Suppressor macrophage treated with lipopolysaccharide for 1 hour (primary cell): ENCODE results near the gene PDE8A.

ENCODE experiments used
- DNase-seq, 3 donors: peaks; one replicate each; pipeline ENCODE4 v3.0.0-alpha.2; 2020 to 2022

PDE8A gene

GRCh38 chr15:84962955-84963354 is 18.7 kb upstream of the PDE8A start:
- no peak for DNase-seq

GRCh38 chr15:84967380-84967779 is 14.3 kb upstream of the PDE8A start:
- peak; percentile 41 to 55 (median 44) for DNase-seq

DNA sequence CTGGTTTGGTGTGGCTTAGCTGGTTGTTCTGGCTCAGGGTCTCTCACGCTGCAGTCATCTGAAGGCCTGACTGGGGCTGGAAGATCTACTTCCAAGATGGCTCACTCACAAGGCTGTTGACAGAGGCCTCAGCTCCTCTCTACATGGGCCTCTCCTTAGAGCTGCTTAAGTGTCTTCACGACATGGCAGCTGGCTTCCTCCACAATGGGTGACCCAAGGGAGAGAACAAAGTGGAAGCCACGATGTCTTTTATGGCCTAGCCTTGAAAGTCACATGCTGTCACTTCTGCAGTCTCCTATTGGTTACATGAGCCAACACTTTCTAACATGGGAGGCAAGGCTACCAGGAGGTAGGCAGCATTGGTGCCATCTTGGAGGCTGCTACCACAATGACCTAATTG is 13.4 kb upstream of the PDE8A start:
- DNase-seq = no peak

- no peak for DNase-seq
These were observed 12.4 kb upstream of the PDE8A start for GRCh38 chr15:84969257-84969656.

DNA sequence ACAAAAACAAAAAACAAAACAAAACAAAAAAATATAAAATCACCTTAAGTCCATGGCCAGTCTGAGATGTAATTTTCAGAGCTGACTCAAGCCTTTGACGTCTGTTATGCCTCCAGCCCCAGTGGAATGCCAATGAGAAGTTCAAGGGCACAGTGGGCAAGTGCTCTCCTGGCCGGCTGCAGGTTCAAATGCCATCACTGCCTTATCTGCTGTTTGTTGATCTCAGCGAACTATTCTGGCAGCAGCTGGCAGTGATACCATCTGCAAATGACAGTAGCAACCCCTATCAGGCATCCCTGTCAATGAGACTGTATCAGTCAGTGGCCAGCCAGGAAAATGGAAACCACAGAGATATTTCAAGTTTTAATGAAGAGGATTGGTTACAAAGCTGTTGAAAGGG is 10.8 kb upstream of the PDE8A start:
- no peak for DNase-seq

DNA sequence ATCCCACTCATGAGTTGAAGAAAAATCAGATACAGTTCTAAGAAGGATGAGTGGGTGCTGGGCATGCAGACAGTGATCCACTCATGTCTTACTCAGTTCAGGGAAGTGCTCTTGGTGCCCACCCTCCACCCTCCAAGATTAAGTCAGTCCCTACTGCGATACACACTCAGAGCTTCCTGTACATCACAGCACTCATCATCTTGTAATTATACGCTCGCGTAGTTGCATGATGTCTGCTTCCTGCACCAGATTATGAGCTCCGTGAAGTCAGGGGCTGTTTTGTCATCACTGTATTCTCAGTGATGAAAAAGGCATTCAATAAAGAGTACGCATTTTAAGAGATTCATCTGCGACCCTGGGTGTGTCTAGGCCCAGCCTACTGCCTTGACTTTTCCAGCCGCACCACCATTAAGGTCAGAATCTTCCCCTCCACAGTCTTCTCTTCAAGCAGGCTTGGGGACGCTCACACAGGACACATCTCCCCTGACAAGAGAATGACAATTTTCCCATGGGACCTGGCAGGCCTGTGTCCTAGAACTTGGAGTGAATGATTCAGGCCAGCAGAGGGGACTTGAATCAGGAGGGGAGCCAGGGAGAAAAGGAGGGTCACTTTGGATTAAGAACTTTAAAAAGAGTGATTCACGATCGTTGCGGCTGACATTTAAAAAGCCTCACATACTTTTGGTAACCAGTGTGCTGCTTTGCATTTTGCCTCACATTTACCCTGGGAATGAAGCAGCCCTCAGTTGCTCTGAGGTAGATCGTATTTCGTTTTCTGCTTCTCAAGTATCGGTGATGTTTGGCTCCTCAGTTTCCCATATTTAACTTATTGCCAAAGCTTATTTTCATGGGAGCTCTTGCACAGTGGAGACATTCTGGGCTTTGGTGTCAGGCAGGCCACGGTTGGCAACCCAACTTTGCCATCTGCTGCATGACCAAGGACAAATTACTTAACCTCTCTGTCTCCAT is 7.9 kb upstream of the PDE8A start:
- DNase-seq = peak in 1 of 3 donors; percentile 39

DNA sequence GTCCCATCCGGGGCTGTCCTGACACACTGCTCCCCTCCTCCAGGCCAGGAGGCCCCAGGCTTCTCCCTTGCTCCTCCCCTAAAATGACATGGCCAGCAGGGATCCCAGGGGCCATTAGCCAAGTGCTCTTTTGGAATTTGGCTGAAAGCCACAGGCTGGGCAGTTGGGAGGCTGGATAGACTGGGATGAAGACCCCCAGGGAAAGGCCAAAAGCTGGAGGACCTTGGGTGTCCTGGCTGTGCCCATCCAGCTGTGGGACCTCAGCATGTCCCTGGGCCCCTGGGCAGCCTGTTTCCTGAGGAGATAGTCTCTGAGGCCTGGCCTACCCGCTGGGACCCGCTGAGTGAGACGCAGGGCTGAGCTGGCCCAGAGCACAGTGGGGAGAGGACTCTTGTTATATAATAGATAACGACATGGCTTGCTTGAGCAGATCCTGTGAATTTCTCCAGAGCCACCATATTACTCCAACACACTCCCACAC is 5.7 kb upstream of the PDE8A start:
- no peak for DNase-seq

DNA sequence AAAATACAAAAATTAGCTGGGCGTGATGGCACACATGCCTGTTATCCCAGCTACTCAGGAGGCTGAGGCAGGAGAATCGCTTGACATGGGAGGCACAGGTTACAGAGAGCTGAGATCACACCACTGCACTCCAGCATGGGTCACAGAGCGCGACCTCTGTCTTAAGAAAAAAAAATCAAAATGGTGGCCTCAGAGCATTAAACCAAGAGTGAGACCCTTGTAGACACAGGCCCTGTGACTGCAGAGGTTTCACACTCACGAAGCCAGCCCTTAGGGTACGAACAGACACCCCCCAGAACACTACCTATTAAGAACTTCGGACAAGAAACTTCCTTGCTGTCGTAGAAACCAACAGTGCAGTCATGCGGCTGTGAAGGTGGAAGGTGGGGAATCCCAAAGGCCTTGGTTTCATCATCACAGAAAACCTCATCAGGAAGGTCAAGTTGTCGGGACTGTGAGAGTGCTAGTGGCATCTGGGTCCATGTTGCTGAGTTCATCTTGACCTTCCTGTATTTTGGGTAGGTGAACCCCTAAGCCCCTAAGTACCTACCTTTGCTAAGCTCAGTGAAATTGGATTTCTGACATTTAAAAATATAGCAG is 4.8 kb upstream of the PDE8A start:
- DNase-seq = peak in 1 of 3 donors; percentile 45

DNA sequence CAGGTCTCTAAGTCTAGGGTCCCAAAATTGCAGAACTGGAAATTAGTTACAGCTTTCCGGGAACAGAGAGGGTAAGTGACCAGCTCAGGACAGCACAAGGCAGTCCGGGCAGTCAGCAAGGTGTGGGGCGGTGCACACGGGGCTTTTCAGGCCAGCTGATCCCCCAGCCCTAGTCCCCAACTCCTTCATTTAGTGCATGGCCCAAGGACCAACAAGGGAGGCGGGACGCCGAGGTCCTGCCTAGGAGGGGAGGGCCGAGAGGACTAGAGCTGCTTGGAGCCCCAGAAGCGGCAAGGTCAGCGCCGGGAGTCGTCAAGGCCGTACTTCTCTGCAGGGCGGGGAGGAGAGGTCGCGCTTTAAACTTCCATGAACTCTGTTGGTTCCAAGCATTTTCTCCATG is 2.0 kb upstream of the PDE8A start:
- no peak for DNase-seq

DNA sequence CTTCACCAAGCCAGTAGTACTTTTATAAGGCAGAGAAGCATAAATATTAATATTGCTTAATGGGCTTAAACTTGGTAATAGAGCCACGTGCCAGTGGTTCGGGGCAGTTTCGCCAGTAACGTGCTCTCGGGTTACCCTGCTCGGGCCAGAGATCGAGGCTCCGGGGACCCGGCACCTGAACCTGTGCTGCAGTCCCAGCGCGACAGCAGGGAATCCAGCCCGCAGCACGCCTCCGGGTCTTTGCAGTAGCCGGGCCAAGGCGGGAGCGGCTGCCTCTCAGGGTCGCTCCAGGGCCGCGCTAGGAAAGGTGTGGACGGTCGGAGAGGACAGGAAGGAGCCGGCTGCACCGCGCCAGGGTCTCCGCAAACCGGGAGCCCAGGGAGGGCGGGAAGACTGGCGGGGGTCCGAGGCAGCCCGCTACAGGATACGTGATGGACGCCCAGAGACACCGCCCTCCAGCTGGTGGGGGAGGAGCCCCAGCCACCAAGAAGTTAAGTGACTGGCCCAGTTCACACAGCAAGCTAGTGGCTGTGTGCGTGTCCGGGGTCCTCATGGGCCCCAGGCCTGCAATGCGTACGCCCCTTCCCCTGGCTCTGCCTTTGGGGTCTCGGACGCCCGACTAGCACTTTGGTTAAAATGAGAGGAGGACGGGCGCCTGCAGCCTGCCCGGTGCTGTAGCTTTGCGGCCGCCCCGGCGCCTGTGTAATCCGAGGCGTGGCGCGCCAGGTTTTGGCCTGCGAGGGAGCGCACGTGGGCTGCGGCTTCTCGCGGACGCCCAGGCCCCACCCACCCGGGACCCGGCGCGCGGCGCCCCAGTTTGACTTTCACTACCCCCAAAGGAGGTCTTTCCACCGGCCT is 1.2 kb upstream of the PDE8A start:
- peak; percentile 77 to 94 (median 89) for DNase-seq

- DNase-seq = peak; percentile 98 to 99 (median 99)
These were observed 474 bp upstream of the PDE8A start for GRCh38 chr15:84981054-84981710.

GRCh38 chr15:84982301-84982920 is 755 bp downstream of the PDE8A start:
- peak; percentile 94 to 95 (median 94) for DNase-seq

GRCh38 chr15:84983294-84983693 is 1.6 kb downstream of the PDE8A start:
- DNase-seq = peak; percentile 33 to 76 (median 71)

GRCh38 chr15:84983711-84984110 is 2.1 kb downstream of the PDE8A start:
- DNase-seq = no peak

DNA sequence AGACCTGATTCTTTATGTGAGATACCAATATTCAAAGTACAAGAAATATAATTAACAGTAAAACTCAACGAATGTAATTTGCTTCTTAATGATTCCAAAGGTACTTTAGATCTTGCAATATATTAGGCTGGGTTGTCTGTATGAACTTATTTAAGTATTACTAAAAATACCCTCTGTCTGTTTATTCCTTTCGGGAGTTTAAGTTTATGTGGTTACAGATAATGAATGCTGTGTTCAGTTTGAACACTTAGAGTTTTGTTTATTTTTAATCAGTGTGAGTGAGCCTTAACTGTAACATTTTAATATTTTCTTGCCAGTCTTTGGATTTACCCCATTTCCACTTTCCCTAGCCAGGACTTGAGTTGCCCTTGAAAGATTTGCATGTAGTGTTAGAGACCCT is 3.5 kb downstream of the PDE8A start:
- no peak for DNase-seq

GRCh38 chr15:84987351-84987750 is 5.7 kb downstream of the PDE8A start:
- peak in 1 of 3 donors; percentile 43 for DNase-seq

- no peak for DNase-seq
These were observed 6.4 kb downstream of the PDE8A start for GRCh38 chr15:84987949-84988624.

- DNase-seq = no peak
These were observed 7.4 kb downstream of the PDE8A start for GRCh38 chr15:84988909-84989644.

GRCh38 chr15:84990507-84990906 is 8.9 kb downstream of the PDE8A start:
- no peak for DNase-seq

DNA sequence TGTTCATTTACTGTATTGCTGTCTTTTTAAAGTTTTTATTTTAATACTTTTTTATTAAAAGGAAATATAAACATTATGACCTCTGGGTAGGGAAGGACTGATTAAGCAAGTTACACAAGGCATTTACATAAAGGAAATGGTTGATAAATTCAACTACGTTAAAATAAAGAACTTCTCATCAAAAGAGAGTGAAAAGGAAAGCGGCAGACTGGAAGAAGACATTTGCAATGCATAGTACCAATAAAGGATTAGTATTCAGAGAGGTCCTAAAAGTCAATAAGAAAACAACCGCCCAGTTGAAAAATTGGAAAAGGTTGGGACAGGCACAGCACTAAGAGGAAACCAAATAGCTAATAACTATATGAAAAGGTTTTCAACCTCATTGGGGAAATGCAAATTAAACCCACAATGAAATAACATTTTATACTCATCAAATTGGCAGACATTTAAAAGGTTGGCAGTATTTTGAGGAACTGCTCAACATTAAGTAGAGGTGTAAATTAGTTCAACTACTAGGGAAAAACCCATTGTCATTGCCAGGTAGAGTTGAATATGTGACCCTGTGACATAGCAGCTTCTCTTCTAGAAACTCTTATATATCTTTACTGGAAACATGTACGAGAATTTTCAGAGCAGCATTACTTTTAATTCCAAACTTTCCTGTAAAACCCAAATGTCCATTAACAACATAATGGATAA is 9.5 kb downstream of the PDE8A start:
- no peak for DNase-seq
